ENCODE measurements around the gene CORO2A.
"Not testable (repeated sequence)": the region's sequence is repeated elsewhere in the genome, so short reads cannot be mapped to it uniquely, and the experiment has no call there.

CORO2A gene

GRCh38 chr9:98132806-98133631 lies 59.4 kb downstream of the CORO2A start:
- TF ChIP-seq CTCF (IDR thresholded peaks at IDR 0.05; ENCODE audit: control insufficient read depth, extremely low read depth, insufficient read depth) = no peak
- DNase-seq (ENCODE audit: low read depth) = no peak
- H3K4me3 ChIP-seq (ENCODE audit: low read depth, low read length) = no peak overlapping the region

DNA sequence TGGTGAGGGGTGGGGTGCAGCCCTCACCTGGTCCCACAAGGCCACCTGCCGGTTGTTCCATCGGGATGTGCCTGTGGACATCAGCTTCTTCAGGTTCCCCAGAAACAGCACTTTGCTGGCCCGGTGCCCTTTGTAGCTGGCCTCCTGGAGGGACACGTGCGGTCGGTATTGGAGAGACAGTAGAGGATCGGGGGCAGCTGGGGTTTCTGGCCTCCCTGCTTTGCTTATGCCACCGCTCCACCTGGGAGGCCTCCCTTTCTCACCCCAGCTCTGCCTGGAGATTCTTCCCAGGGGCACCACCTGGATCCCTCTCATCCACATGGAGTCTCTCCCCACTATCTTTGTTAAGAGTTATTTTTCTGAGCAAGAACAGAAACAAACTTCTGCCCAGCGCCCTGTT lies 60.3 kb downstream of the CORO2A start:
- no peak overlapping the region for H3K4me3 ChIP-seq (ENCODE audit: low read depth, low read length)
- DNase-seq (ENCODE audit: low read depth) = no peak
- no peak for TF ChIP-seq CTCF (IDR thresholded peaks at IDR 0.05; ENCODE audit: control insufficient read depth, extremely low read depth, insufficient read depth)

DNA sequence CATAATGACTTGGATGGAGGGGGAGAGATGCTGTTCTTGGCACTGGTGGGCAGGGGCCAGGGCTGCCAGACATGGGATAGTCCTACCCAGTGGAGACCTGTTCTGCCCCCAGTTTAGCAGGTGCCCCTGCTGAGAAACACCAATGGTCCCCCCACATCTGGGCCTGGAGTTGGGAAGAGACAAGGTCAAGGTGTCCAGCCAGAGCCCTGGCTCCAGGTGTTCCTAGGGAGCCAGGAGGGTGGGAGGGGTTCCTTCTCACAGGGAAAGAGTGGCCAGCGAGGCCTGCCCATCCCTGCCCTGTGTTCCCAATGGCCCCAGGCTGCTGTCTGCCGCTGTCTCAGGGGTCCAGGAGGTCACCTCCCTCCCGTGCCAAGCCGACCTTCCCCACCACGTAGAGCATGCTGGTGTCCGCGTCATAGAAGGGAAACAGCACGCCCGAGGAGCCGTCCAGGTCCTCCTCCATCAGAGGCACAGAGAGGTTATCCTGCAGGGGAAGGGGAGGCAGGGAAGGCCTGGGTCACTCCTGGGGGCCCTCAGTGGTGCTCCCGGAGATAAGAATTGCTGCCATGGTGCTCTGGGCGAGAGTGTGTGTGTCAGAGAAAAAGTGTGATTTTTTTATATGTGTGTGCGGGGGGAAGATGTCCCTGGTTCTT lies 61.7 kb downstream of the CORO2A start:
- no peak overlapping the region for H3K4me3 ChIP-seq (ENCODE audit: low read depth, low read length)
- TF ChIP-seq CTCF (IDR thresholded peaks at IDR 0.05; ENCODE audit: control insufficient read depth, extremely low read depth, insufficient read depth) = no peak
- no peak for DNase-seq (ENCODE audit: low read depth)

- DNase-seq (ENCODE audit: low read depth) = not testable (repeated sequence)
Observed at GRCh38 chr9:98130060-98130459, 62.4 kb downstream of the CORO2A start.

DNA sequence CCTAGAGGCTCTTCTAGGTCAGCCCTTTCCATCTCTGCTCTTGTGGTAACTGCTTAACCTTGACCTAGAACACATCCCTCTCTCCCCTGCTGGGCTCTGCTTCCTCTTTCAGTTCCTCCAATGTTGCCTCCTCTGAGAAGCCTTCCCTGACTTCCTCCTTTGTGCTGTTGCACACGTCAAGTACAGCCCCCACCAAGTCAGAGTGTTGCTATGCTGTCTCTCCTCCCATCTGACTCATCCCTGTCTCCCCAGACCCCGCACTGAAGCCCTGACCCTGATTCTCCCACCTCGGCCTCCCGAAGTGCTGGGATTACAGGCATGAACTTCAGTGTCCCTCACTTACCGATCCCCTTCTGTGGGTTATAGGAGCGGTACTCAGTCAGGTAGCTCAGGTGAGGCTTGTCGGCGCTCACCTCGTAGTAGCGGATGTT lies 63.0 kb downstream of the CORO2A start:
- DNase-seq (ENCODE audit: low read depth) = no peak
- TF ChIP-seq CTCF (IDR thresholded peaks at IDR 0.05; ENCODE audit: control insufficient read depth, extremely low read depth, insufficient read depth) = no peak
- H3K4me3 ChIP-seq (ENCODE audit: low read depth, low read length) = no peak overlapping the region

More at GRCh38 chr9:98130060-98130459, 62.4 kb downstream of the CORO2A start:
- H3K4me3 ChIP-seq (ENCODE audit: low read depth, low read length) = not testable (repeated sequence)

- no peak for TF ChIP-seq CTCF (IDR thresholded peaks at IDR 0.05; ENCODE audit: control insufficient read depth, extremely low read depth, insufficient read depth)
- no peak overlapping the region for H3K4me3 ChIP-seq (ENCODE audit: low read depth, low read length)
- DNase-seq (ENCODE audit: low read depth) = no peak
Observed at GRCh38 chr9:98128316-98128715, 64.1 kb downstream of the CORO2A start.

- H3K4me3 ChIP-seq (ENCODE audit: low read depth, low read length) = no peak overlapping the region
- DNase-seq (ENCODE audit: low read depth) = no peak
- TF ChIP-seq CTCF (IDR thresholded peaks at IDR 0.05; ENCODE audit: control insufficient read depth, extremely low read depth, insufficient read depth) = no peak
Observed at GRCh38 chr9:98127226-98127625, 65.2 kb downstream of the CORO2A start.
